Stimulated activated CD8-positive, alpha-beta memory T cell treated with anti-CD3 and anti-CD28 coated beads, Interleukin-12 subunit alpha, Interleukin-12 subunit beta, amount 100 ng/mL, for 24 hours (primary cell): Measurements from ENCODE around the gene PTPRN2.

ENCODE experiments used
- DNase-seq: peaks from one replicate; pipeline ENCODE4 v3.0.0-alpha.2; 2020; ENCODE audit errors: extremely low read depth

PTPRN2 gene

GRCh38 chr7:158401295-158401694 is 186.3 kb downstream of the PTPRN2 start:
- DNase-seq = no peak

GRCh38 chr7:158400601-158401225 is 186.9 kb downstream of the PTPRN2 start:
- DNase-seq = no peak

GRCh38 chr7:158399762-158400161 is 187.9 kb downstream of the PTPRN2 start:
- no peak for DNase-seq

GRCh38 chr7:158398750-158399149 is 188.9 kb downstream of the PTPRN2 start:
- DNase-seq = no peak

GRCh38 chr7:158397885-158398284 is 189.7 kb downstream of the PTPRN2 start:
- no peak for DNase-seq

GRCh38 chr7:158396982-158397862 is 190.4 kb downstream of the PTPRN2 start:
- DNase-seq = no peak

- no peak for DNase-seq
These were observed 191.2 kb downstream of the PTPRN2 start for GRCh38 chr7:158396301-158396905.

- DNase-seq = no peak
These were observed 191.8 kb downstream of the PTPRN2 start for GRCh38 chr7:158395780-158396278.

GRCh38 chr7:158395349-158395748 is 192.3 kb downstream of the PTPRN2 start:
- DNase-seq = no peak

GRCh38 chr7:158394936-158395335 is 192.7 kb downstream of the PTPRN2 start:
- DNase-seq = no peak

GRCh38 chr7:158393926-158394625 is 193.5 kb downstream of the PTPRN2 start:
- no peak for DNase-seq

- no peak for DNase-seq
These were observed 195.4 kb downstream of the PTPRN2 start for GRCh38 chr7:158392251-158392650.

- no peak for DNase-seq
These were observed 196.1 kb downstream of the PTPRN2 start for GRCh38 chr7:158391541-158391940.

GRCh38 chr7:158391141-158391540 is 196.5 kb downstream of the PTPRN2 start:
- no peak for DNase-seq

- DNase-seq = no peak
These were observed 197.2 kb downstream of the PTPRN2 start for GRCh38 chr7:158390460-158390859.

GRCh38 chr7:158389514-158390425 is 197.9 kb downstream of the PTPRN2 start:
- no peak for DNase-seq

- DNase-seq = no peak
These were observed 198.7 kb downstream of the PTPRN2 start for GRCh38 chr7:158388928-158389327.

GRCh38 chr7:158388072-158388471 is 199.6 kb downstream of the PTPRN2 start:
- DNase-seq = no peak

- no peak for DNase-seq
These were observed 200.1 kb downstream of the PTPRN2 start for GRCh38 chr7:158387546-158387891.

GRCh38 chr7:158386866-158387545 is 200.6 kb downstream of the PTPRN2 start:
- DNase-seq = no peak

- no peak for DNase-seq
These were observed 201.3 kb downstream of the PTPRN2 start for GRCh38 chr7:158386355-158386618.
